GM12878 (cell line): ENCODE data around the gene RAD51B. TPM values are rescaled to one million over a fixed set of nuclear protein-coding genes. Genes with fewer than 3 reads are reported as not detected.

Experiments used
- ATAC-seq: fragments of 200-7000 bp; cut with Tn5 transposase; 3 replicates; pipeline ENCODE4 v1.9.1; 2020; ENCODE audit warnings: mild to moderate bottlenecking, moderate library complexity
- BruUV-seq: library from RNA; stranded (reverse); fragments of 400-500 nt; replicated peaks from 2 replicates; lab custom pipeline; 2021; lab: Mats Ljungman, UMichigan
- CTCF ChIA-PET: fragments of 300-600 bp; sonication (Branson Sonifier 250); formaldehyde crosslinking; extraction: SDS; loops from one replicate; lab custom pipeline; 2021; ENCODE audit warnings: inconsistent platforms; lab: Yijun Ruan, JAX
- POLR2A ChIA-PET: fragments of 350-600 bp; formaldehyde crosslinking; extraction: SDS; loops from one replicate; lab custom pipeline; 2021; ENCODE audit warnings: inconsistent platforms; lab: Charles Lee
- RAD21 ChIA-PET: fragments of 300-600 bp; sonication (Branson Sonifier 250); formaldehyde crosslinking; loops from one replicate; lab custom pipeline; 2023; ENCODE audit warnings: antibody characterized with exemption; ENCODE audit not compliant: unreplicated experiment; lab: Charles Lee
- SMC1A ChIA-PET: fragments of 300-600 bp; sonication (Branson Sonifier 250); formaldehyde crosslinking; loops from one replicate; lab custom pipeline; 2023; ENCODE audit not compliant: unreplicated experiment, uncharacterized antibody; lab: Charles Lee
- DNase-seq: peaks from one replicate; pipeline ENCODE4 v3.0.0-alpha.2; 2011; ENCODE audit warnings: low read depth, low spot score
- FAIRE-seq: peaks from 3 replicates; lab custom pipeline; 2011; peaks lifted over from hg19 to GRCh38; lab: Jason Lieb, UNC
- H2AFZ ChIP-seq: 2 replicates; pipeline ENCODE4 v1.6.0; 2011; ENCODE audit warnings: low read depth, low read length, control low read depth; ENCODE audit not compliant: control insufficient read depth
- H3K27ac ChIP-seq: 2 replicates; pipeline ENCODE4 v1.5.1; 2011; ENCODE audit warnings: control low read depth; ENCODE audit not compliant: control insufficient read depth, insufficient read depth
- H3K27me3 ChIP-seq, 2 experiments: replicated peaks in 1 of 2; 2 replicates each; pipeline versions ENCODE4 v1.6.0 to v1.6.1; 2011; ENCODE audit warnings: low read length in 1 of 2; ENCODE audit not compliant: control insufficient read depth in 2 of 2, insufficient read depth in 2 of 2
- H3K36me3 ChIP-seq, 2 experiments: 2 replicates each; pipeline ENCODE4 v1.5.1; 2011; ENCODE audit warnings: low read length in 1 of 2; ENCODE audit not compliant: control insufficient read depth in 2 of 2, insufficient read depth in 2 of 2
- H3K4me1 ChIP-seq: 2 replicates; pipeline ENCODE4 v1.6.1; 2011; ENCODE audit warnings: mild to moderate bottlenecking, low read length, moderate library complexity, mixed read lengths; ENCODE audit not compliant: control insufficient read depth, insufficient read depth
- H3K4me2 ChIP-seq: 2 replicates; pipeline ENCODE4 v1.6.0; 2011; ENCODE audit warnings: control low read depth; ENCODE audit not compliant: control insufficient read depth, insufficient read depth
- H3K4me3 ChIP-seq: fragments of 200-600 bp; sonication (generic); 2 replicates; pipeline ENCODE4 v1.5.1; 2016
- H3K79me2 ChIP-seq: 2 replicates; pipeline ENCODE4 v1.6.0; 2011; ENCODE audit warnings: low read length; ENCODE audit not compliant: control insufficient read depth, insufficient read depth
- H3K9ac ChIP-seq: 2 replicates; pipeline ENCODE4 v1.8.0; 2011; ENCODE audit warnings: low read length, control low read depth, mixed read lengths; ENCODE audit not compliant: control insufficient read depth, insufficient read depth
- H3K9me3 ChIP-seq: replicated peaks from 3 replicates; pipeline ENCODE4 v1.5.1; 2011; ENCODE audit warnings: mild to moderate bottlenecking, low read length; ENCODE audit not compliant: control insufficient read depth, insufficient read depth
- H4K20me1 ChIP-seq: 2 replicates; pipeline ENCODE4 v1.6.0; 2011; ENCODE audit not compliant: control insufficient read depth, insufficient read depth
- FOXK2 ChIP-seq: fragments of 450-650 bp; IDR thresholded peaks from 2 replicates; pipeline ENCODE4 v1.6.1; 2017; ENCODE audit warnings: mild to moderate bottlenecking, moderate library complexity
- GATAD2B ChIP-seq: fragments of 450-650 bp; conservative IDR thresholded peaks from 2 replicates; pipeline ENCODE4 v1.6.1; 2017; ENCODE audit warnings: low read depth, mild to moderate bottlenecking, moderate library complexity
- KLF5 ChIP-seq: fragments of 450-650 bp; IDR thresholded peaks from 2 replicates; pipeline ENCODE4 v1.6.1; 2014; ENCODE audit warnings: mild to moderate bottlenecking; ENCODE audit not compliant: partially characterized antibody
- PAX5 ChIP-seq: IDR thresholded peaks from 2 replicates; pipeline ENCODE4 v1.6.1; 2011; ENCODE audit warnings: low read depth, low read length, borderline replicate concordance
- SREBF2 ChIP-seq: IDR thresholded peaks from 2 replicates; pipeline ENCODE4 v1.6.1; 2012; ENCODE audit warnings: mild to moderate bottlenecking, low read length
- WGBS: methylation state at CpG from one replicate; pipeline ENCODE4 v1.1.6; 2016; ENCODE audit warnings: low lambda C conversion rate; ENCODE audit not compliant: insufficient replicate concordance, insufficient coverage; ENCODE audit errors: missing lambda C conversion rate; 5-methylcytosine and 5-hydroxymethylcytosine counted together
- in situ Hi-C: fragments of 300-500 bp; cut with MboI; formaldehyde crosslinking; loops from 9 replicates; pipeline ENCODE4 v1.14.3; 2018; ENCODE audit warnings: mixed read lengths
- intact Hi-C: fragments of 100-400 bp; cut with micrococcal nuclease; formaldehyde crosslinking; loops from one replicate; pipeline ENCODE4 v1.14.2; 2022; ENCODE audit not compliant: unreplicated experiment
- polyA plus RNA-seq, 11 experiments: library from polyadenylated mRNA; depleted of rRNA in 4 of 11; unstranded in 6 of 11; stranded (reverse) in 5 of 11; fragments of >200 nt; fragmentation: Nextera tagmentation in 4 of 11; fragmentation: Illumina TruSeq in 1 of 11; extraction: Ambion mirVana in 4 of 11; extraction: Trizol in 1 of 11; gene quantifications; 1 replicate in 1 of 11; 2 replicates in 10 of 11; pipeline versions ENCODE4 v1.2.1 to v1.2.3, GENCODE V29; 2011 to 2016; ENCODE audit warnings: inconsistent platforms in 2 of 11, missing spikeins in 2 of 11, low read depth in 1 of 11
- total RNA-seq, 4 experiments: library from RNA; depleted of rRNA in 3 of 4; stranded (reverse); fragments of >200 nt in 3 of 4; fragmentation: Illumina TruSeq in 1 of 4; extraction: Trizol in 1 of 4; gene quantifications; 2 replicates each; pipeline versions ENCODE4 v1.2.1 to v1.2.3, GENCODE V29; 2013 to 2021
- TF ChIP-seq, protein P1 (sequence below): fragments of 450-650 bp; IDR thresholded peaks from 2 replicates; pipeline ENCODE4 v1.6.1; 2017; ENCODE audit warnings: mild to moderate bottlenecking, low read depth, inconsistent platforms; ENCODE audit not compliant: poor library complexity, severe bottlenecking
- TF ChIP-seq, protein P2 (sequence below): IDR thresholded peaks from 2 replicates; pipeline ENCODE4 v1.6.1; 2012; ENCODE audit warnings: low read depth, low read length, improper control_type of control experiment
- TF ChIP-seq, protein P3 (sequence below): fragments of 450-650 bp; IDR thresholded peaks from 2 replicates; pipeline ENCODE4 v1.6.1; 2017; ENCODE audit warnings: low read depth, mild to moderate bottlenecking, moderate library complexity

RAD51B gene
- total and polyA plus RNA-seq, 10 of the 15 experiments (the other 5 are each of a cell fraction or from before 2014, with no cell fraction given): 9.8 to 26.8 (median 21.3) TPM

DNA sequence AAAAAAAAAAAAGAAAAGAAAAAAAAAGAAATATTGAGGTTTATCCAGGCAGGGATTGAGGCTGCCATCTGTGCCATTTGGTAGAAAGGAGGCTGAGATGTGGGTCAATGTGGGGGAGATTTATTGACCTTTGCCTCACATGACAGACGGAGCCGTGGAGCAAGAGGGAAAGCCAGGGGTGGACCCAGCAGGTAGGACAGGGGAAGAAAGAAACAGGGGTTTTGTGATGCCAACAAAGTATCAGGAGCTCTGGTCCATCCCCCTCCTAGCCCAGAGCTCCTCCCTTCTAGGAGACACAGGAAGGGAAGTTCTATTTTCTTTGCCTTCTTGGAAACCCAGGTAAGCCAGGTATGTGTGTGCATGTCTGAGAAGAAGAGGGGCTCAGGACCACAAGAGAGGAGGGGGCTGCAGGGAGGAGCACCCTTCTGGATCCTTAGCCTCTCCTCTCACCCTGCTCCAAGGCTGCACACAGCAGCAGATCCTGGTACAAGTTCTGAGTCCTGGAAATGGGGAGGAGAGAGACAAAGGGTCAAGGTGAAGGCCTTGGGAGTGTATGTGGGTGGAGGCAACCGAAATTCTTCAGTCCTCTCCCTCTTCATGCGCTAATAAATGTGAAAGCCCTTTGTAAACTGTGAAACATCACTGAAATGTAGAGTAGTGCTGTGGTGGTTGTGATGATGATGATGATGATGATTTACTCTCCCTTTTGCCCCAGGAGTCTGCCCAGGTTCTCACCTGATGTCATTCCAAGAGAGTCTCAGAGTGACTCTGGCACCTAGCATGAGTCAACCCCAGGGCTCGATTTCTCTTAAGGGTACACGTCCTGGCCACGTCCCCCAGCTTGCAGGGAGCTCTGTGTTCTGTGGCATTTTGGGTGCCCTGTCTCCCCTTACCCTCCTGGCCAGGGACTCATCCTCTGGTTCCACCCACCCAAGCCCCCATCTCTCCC is 947.0 kb downstream of the RAD51B start (continued):
- TF ChIP-seq FOXK2: no peak

DNA sequence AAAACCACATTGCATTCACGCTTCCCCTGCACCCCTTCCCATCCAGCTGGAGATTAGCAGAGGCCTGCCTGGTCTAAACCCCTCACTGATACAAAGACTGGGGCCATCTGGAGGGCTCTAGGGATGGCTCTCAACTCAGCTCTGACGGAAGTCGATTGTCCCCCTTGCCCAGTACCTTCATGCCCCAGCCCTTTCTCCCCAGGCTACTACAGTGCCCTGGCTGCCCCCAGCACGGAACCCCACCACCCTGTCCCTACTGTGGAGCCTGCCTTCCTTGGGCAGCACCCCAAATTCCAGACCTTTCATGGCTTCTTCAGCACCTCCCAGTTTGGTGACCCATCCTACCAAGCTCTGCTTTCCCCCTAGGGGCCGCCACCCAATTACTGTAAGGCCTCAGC is 947.7 kb downstream of the RAD51B start:
- Histone ChIP-seq H3K4me3 (no peak overlapping the region), H3K27me3 (no peaks in the 10 kb centered on the region), H3K36me3 (no peaks in the 10 kb centered on the region), H3K79me2 (no peaks in the 10 kb centered on the region), H3K9ac (no peak overlapping the region), H3K4me2 (no peak overlapping the region), H3K9me3 (no peaks in the 10 kb centered on the region), H3K27ac (no peak overlapping the region), H2AFZ (no peak overlapping the region), H3K4me1 (no peaks in the 10 kb centered on the region), H4K20me1 (no peaks in the 10 kb centered on the region)
- ChIA-PET CTCF (interaction anchor here (1.3 kb wide), 1 partner anchor 13 kb away, joined by 3 read pairs; no protein-coding TSS in a partner anchor), POLR2A (no interaction called here), SMC1A (interaction anchor here (1.4 to 1.6 kb wide), 2 partner anchors 10 to 11 kb away, joined by 3 to 4 read pairs; no protein-coding TSS in a partner anchor), RAD21 (no interaction called here)
- whole genome bisulfite sequencing: 30% methylated on average over 5 of the region's 5 CpGs
- TF ChIP-seq KLF5 (no peak), PAX5 (no peak), SREBF2 (no peak), GATAD2B (no peak)
- TF ChIP-seq, protein P1, sequence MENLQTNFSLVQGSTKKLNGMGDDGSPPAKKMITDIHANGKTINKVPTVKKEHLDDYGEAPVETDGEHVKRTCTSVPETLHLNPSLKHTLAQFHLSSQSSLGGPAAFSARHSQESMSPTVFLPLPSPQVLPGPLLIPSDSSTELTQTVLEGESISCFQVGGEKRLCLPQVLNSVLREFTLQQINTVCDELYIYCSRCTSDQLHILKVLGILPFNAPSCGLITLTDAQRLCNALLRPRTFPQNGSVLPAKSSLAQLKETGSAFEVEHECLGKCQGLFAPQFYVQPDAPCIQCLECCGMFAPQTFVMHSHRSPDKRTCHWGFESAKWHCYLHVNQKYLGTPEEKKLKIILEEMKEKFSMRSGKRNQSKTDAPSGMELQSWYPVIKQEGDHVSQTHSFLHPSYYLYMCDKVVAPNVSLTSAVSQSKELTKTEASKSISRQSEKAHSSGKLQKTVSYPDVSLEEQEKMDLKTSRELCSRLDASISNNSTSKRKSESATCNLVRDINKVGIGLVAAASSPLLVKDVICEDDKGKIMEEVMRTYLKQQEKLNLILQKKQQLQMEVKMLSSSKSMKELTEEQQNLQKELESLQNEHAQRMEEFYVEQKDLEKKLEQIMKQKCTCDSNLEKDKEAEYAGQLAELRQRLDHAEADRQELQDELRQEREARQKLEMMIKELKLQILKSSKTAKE: no peak
- TF ChIP-seq, protein P2, sequence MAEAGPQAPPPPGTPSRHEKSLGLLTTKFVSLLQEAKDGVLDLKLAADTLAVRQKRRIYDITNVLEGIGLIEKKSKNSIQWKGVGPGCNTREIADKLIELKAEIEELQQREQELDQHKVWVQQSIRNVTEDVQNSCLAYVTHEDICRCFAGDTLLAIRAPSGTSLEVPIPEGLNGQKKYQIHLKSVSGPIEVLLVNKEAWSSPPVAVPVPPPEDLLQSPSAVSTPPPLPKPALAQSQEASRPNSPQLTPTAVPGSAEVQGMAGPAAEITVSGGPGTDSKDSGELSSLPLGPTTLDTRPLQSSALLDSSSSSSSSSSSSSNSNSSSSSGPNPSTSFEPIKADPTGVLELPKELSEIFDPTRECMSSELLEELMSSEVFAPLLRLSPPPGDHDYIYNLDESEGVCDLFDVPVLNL: no peak
- TF ChIP-seq, protein P3, sequence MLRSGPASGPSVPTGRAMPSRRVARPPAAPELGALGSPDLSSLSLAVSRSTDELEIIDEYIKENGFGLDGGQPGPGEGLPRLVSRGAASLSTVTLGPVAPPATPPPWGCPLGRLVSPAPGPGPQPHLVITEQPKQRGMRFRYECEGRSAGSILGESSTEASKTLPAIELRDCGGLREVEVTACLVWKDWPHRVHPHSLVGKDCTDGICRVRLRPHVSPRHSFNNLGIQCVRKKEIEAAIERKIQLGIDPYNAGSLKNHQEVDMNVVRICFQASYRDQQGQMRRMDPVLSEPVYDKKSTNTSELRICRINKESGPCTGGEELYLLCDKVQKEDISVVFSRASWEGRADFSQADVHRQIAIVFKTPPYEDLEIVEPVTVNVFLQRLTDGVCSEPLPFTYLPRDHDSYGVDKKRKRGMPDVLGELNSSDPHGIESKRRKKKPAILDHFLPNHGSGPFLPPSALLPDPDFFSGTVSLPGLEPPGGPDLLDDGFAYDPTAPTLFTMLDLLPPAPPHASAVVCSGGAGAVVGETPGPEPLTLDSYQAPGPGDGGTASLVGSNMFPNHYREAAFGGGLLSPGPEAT: no peak
- FAIRE-seq (no peak), DNase-seq (no peak), ATAC-seq (no peak)
- in situ Hi-C loops (no loop called here), intact Hi-C loops (no loop called here)
- no TSS peak for BruUV-seq
